HCEC 1CT (cell line): ENCODE data around the gene ZNF689.
"Not testable (repeated sequence)": the region's sequence is repeated elsewhere in the genome, so short reads cannot be mapped to it uniquely, and the experiment has no call there.

Source experiments
- DNase-seq: peaks from one replicate; pipeline ENCODE4 v3.0.0-alpha.2; 2017

The ZNF689 gene

DNA sequence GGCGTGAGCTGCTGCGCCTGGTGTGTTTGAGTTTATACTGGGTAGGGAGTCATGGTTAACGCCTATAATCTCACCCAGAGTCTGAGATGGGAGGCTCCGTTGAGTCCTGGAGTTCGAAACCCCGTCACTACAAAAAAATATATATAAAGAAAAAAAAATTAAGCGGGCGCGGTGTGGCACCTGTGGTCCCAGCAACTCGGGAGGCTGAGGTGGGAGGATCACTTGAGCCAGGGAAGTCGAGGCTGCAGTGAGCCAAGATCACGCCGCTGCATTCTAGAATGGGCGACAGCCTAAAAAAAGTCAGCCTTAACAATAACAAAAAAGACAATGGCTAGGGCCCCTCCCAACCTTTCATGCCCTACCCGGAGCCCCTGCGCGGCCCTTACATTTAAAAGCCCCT is 23.3 kb upstream of the ZNF689 start:
- DNase-seq = no peak

DNA sequence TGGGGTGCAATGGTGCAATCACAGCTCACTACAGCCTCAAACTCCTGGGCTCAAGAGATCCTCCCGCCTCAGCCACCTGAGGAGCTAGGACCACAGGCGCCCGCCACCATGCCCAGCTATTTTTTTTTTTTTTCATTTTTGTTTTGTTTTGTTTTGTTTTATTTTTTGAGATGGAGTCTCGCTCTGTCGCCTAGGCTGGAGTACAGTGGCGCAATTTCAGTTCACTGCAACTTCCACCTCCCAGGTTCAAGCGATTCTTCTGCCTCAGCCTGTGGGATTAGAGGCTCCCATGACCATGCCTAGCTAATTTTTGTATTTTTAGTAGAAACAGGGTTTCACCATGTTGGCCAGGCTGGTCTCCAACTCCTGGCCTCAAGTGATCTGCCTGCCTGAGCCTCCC is 22.3 kb upstream of the ZNF689 start:
- not testable (repeated sequence) for DNase-seq

DNA sequence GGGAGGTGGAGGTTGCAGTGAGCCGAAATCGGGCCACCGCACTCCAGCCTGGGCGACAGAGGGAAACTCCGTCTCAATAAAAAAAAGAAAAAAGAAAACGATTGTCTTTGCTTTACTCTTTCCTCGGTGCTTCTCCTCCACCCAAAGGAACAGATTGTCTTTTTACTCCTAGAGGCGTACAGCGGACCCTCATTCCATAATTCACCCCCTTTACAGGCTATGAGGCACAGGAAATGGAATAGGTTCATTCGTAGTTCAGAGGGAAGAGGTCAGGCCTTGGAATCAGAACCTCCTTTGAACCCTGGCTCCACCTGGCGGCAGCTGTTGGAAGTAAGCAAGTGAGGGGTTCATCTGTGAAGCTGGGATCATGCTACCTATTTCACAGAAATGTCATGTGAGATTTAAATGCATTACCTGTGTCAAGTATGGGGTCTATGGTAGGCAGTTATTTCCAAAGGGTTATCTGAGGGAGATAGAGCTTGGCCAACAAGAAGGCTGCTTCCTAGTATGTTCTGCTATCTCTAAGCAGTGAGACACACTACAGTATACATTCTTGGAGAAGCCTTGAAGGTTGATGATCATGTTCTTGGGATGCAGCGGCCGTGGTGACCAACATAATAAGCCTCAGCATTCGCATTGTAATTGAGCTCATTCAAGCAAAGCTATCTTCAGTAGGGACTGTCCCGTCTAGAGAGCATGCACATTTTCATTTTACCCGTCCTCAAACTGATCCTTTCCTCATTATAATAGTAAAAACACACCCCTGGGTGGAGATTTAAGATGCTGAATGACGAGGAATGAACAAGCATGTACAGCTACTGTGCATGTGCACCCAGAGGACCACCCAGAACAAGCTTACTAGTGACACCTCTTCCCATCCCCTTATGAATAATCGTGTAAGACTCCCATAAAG is 18.7 kb upstream of the ZNF689 start:
- peak; percentile 73 for DNase-seq

DNA sequence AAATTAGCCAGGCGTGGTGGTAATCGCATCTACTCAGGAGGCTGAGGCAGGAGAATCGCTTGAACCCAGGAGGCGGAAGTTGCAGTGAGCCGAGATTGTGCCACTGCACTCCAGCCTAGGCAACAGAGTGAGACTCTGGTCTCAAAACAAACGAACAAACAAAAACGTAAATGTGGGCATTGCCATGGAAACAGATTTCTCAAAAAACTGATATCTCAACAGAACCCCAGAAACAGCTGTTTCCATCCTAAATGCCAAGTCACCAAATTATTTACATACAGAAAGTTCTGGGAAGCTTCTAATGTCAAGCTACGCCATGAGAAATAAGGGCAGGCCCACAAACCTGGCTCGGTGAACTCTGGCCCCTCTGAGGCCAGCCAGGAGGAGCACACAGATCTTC is 16.0 kb upstream of the ZNF689 start:
- no peak for DNase-seq

DNA sequence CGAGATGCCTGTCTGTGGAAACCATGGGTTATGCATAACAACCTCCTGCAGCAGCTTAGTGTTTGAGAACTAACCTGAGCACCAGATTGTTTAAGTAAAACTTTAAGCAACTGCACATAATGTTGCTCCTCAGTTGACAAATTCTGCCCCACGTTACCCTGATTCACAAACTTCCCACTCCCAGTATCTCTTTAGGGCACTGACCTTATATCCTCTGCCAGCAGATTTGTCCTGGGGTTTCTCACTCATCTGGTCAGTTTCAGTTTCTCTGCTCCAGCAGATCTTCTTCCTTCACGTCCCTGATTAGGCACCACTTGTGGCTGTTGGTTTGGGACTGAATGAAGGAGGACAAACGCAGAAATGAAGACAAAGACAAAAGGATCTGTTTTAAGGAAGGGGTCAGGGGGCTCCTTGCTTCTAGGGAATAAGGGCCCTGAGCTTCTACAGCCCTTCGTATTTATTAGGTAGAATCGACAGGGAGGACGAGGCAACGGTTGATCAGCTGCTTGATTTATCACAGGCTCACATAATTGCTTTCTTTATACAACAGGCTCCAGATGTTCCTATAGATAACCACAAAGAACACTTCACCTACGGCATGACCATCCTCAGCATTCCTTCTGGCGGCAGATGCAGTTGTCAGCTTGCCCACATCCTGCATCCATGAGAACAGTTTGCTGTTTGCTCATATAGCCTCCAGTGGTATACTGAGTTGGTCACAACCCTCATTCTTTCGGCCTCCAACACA is 13.5 kb upstream of the ZNF689 start:
- DNase-seq = no peak

DNA sequence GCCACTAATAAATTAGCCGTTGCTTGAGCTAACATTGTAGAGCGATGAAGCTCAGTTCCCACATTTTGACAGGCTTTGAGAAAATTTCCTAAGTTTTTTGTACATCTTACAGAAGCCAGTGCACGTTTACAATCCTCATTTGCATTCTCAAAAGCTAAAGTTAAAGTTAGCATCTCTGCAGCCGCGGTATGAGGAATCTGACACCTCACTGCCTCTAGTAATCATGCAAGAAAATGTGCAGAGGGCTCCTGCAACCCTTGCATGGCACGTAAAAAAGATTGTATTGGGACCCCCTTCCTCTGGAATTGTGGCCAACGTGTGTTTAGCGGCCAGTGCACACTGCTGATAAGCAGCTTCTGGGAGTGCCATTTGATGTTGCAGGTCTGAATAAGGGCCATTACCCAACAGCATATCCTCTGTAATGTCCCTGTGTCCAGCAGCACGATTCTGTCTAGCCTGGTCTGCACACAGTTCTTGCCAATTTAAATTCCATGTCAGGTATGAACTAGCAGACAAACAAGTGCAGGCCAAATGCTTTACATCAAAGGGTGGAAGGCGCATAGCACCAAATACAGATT is 12.4 kb upstream of the ZNF689 start:
- no peak for DNase-seq

DNA sequence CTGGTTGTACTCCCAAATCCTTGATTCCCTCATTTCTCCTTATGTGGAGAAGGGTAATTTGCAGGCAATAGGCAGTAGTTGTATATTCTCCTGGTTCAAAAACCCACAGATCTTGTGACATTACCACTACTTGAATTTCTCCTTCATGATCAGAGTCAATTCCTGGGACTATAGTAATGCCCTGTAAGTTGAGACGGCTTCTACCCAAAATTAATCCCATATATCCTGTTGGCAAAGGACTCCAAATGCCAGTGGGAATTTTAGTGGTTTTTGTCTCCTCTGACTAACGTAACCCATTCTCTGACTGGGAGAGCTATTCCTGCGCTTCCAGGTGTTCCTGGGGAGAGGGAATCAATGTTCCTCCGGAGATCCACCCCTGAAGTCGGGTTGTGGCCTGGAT is 11.6 kb upstream of the ZNF689 start:
- peak; percentile 80 for DNase-seq

DNA sequence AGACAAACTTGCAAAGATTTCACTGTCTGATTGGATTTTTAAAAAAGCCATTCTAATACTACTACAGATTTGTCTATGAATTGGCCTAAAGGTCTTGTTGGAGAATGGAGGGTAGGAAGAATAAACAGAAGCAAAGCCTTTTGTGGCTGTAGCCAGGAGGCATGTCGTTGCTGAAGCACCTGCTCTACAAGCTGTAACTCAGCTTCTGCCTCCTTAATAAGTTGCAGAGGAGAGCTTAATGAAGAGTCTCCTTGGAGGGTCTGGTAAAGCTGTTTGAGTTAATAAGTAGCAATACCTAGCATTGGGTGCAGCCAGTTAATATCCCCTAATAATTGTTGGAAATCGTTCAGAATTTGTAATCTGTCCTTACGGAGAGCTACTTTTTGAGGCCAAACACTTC is 10.0 kb upstream of the ZNF689 start:
- DNase-seq = no peak

DNA sequence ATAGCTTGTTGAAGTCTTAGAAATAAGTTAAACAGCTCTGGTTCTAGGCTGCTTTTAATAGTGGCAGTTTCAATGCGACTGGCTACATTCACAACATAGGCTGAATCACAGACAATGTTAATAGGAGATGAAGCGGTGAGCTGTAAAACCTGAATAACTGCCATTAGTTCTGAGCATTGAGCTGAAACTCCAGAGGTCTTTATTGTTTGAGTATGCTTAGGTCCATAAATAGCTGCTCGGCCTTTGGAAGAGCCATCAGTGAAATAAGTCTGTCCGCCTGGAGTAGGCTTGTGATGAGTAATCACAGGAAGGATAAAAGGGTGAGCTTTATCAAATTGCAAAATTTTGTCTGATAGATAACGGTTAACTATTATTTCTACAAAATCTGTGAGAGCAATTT is 9.4 kb upstream of the ZNF689 start:
- DNase-seq = no peak

DNA sequence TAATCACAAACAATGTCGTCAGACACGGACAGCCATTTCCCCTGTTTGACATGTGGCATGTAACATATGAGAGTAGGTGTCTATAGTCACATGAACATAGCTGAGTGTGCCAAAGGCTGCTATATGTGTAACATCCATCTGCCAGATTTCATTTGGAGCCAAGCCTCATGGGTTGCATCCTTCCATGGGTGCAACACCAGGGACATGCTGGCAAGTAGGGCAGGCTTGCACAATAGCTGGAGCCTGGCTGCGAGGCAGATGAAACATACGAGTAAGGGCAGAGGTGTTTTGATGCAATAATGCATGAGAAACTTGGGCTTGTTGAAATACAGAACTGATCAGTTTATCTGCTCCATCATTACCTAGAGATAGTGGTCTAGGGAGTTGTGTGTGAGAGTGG is 9.0 kb upstream of the ZNF689 start:
- no peak for DNase-seq

DNA sequence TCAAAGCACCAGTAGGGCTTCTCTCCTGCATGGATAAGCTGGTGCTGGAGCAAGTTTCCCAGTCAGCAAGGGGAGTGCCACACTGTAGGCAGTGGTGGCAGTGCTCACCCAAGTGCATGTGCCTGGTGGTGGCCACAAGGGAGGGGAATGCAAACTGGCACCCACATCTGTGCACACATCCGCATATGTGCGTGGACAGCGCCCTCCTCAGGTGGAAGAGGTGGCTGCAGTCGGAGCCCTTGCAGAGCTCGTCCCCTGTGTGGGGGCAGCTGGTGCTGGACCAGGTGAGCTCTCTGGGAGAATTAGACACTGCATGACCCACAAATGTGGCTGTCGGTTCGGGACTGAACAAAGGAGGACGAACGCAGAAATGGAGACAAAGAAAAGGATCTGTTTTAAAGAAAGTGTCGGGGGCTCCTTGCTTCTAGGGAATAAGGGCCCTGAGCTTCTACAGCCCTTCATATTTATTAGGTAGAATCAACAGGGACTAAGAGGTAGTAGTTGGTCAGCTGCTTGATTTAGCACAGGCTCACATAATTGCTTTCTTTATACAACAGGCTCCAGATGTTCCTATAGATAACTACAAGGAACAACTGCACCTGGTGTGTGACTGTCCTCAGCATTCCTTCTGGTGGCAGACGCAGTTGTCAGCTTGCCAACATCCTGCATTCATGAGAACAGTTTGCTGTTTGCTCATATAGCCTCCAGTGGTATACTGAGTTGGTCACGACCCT is 5.3 kb upstream of the ZNF689 start:
- DNase-seq = peak; percentile 15

DNA sequence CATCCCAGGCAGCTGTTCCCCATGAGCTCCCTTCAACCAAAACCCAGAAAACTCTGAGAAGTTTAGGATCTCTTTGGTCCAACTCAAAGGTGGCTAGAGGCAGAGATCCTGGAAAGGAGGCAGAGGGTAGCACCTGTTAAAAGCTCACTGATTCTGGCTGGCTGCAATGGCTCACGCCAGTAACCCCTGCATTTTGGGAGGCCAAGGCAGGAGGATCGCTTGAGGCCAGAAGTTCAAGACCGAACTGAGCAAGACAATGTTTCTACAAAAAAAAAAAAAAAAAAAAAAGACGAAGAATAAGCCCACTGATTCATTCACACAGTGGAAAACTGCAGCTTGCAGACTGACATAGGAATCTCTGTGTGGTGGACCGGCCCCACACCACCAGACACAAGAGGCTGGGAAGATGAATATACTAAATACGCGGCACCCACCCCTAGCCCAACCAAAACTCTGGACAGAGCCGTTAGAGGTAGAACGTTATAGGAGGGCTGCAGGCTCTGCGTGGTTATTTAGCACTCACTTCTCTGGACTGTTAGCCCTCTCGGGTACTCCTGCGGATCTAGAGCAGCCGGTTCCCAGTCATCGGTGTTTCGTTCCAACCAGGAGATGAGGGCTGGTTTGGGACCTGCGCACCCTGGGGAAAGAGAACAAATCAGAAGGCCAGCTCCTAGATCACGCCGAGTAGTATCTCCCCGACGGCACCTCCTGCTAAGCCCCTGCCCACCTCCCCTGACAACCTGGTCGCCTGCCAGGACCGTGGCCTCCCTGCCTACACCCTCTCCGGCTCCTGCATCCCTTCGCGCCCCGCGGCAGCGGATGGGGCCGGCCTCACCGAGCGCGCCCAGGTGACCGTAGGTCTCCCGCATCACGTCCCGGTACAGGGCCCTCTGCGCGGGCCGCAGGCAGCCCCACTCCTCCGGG is 925 bp downstream of the ZNF689 start:
- peak; percentile 9 for DNase-seq

DNA sequence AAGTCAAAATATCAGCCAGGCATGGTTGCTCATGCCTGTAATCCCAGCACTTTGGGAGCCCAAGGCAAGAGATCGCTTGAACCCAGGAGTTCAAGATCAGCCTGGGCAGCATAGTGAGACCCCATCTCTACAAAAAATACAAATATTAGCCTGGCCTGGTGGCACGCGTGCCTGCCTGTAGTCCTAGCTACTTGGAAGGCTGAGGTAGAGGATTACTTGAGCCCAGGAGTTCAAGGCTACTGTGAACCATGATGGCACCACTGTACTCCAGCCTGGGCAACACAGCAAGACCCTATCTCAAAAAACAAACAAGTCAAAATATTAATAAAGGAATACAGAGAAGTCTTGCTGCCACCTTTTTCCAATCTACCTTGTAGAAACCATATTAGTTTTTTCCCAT is 4.2 kb downstream of the ZNF689 start:
- DNase-seq = no peak

DNA sequence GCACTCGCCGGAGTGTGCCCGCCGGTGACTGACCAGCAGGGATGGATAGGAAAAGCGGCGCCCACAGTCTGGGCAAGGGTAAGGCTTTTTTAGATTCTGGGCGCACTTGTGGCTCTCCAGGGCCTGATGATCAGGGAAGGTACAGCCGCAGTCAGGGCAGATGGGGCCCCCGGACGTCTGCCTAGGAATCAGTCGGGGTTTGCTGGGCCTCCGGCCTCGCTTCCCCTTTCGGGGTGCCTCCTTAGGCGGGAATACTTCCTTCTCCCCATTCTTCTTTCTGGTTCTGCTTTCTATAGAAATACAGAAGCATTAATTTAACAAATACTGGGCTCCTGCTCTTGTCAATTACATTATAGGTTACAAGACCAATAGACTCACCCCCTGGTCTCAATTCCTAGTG is 5.0 kb downstream of the ZNF689 start:
- no peak for DNase-seq

DNA sequence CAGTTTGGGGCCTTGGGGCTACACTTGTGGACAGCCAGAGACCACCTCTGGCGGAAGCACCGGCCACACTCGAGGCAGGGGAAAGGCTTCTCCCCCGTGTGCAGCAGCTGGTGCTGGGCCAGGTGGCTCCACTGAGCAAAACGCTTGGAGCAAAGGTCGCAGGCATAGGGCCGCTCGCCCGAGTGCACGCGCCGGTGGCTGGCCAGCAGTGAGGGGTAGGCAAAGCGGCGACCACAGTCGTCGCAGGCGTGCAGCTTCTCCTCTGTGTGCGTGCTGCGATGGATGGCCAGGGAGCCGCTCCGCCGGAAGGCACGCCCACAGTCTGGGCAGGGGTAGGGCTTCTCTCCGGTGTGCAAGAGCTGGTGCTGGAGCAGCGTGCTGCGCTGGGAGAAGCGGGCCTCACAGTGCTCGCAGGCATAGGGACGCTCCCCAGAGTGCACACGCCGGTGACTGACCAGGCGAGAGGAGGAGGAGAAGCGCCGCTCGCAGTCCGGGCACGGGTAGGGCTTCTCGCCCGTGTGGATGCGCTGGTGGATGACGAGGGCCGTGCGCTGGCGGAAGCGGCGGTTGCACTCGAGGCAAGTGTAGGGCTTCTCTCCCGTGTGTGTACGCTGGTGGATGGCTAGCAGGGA is 5.8 kb downstream of the ZNF689 start:
- no peak for DNase-seq

DNA sequence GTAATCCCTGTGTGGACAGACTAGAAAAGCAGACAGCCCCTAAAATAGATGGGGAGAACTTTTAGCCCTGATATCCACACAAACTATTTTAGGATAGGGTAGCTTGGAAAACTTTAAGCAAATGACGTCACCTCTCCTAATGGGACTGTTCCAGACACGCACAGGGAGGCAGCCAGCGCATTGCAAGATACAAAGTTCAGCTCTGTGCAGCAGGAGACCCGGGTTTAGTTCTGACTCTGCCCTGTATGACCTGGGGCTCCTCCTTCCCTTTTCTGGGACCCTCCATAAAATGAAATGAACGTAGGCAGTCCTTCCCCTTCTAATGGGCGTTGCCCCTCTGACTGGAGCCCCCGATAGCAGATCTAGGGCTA is 6.3 kb downstream of the ZNF689 start:
- no peak for DNase-seq

DNA sequence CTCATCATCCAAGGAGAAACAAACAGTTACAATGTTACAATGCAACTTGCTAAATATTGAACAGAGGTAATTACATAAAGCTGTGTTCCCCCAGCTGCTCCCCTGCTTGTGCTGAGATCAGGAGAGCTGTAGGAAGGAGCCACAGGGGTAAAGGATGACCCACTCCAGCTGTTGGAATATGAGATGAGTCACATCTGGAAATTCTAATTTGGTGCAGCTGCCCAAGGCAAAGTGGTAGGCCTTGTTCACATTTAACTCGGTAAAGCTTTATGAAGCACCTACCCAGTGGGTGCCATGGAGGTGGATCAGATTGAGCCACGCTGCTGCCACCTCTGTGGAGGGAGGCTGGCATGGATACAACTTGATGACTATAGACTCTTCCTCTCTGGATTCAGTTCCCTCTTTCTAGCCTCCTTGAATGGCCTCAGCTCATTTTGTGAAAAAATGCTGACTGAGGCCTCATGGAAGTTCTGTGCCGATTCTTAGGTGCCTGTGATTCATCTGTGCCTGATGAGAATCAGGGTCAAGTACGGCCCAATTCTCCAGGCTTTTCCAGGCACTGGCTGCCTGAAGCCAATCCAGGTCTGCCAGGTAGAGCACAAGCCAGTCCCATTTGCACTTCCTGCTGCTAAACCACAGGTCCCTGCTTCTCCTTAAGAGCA is 7.4 kb downstream of the ZNF689 start:
- DNase-seq = peak; percentile 70

DNA sequence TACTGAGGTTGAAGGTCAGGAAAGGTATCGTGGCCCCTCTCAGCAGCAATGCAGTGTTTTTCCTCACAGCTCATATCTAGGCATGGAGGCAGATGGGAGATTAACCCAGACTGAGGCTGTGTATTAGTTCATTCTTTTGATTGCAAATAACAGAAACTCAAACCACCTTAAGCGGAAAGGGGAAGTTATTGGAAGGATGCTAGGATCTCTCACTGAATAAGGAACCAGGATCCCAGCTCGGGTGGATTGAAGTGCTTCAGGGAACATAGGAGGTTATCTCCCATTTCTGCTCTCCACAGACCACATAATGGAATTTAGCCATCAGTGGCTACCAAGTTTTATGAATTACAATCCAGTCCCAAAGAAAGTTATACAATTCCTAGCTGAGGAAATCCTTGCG is 8.2 kb downstream of the ZNF689 start:
- DNase-seq = no peak

DNA sequence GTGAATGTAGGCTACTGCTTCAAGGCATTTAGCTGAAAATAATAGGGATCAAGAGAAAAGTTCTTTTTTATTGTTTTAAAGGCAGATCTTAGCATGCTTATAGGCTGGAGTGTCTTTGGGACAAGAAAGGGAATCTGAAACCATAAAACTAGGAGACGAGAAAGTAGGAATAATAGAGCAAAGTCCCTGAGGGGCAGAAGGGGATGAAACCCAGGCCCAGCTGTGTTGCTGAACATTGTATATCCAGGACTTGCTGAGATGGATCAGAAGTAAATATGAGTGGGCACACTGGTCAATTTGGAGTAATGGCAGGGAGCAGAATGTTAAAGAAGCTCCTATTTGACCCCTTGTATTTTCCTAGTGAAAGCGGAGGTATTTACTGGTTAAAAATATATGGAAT is 9.3 kb downstream of the ZNF689 start:
- no peak for DNase-seq

DNA sequence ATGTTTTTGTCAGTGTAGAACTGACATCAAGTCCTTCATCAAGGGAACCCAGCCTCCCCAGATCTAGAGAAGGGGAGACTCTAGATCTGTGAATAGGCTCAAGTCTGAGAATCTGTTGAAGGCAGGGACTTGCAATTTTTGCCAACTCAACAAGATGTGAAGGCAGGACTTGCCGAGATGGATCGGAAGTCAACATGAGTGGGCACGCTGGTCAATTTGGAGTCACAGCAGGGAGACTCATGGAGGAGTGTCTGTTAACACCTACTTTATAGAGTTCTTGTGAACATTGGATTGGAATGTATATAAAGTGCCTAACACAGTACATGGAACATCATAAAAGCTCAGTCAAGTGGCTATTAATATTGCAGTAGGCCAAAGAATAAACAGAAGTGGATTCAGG is 10.0 kb downstream of the ZNF689 start:
- no peak for DNase-seq

DNA sequence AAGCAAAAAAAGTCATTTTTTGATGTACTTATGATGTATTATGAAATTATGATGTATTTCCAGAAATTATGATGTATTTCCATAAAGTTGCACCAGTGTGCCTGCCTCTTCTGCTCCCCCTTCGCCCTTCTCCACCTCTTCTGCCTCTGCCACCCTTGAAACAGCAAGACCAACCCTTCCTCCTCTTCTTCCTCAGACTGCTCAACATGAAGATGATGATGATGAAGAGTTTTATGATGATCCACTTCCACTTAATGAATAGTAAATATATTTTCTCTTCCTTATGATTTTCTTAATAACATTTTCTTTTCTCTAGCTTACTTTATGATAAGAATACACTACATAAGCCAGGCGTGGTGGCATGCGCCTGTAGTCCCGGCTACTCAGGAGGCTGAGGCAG is 17.3 kb downstream of the ZNF689 start:
- DNase-seq = no peak
